OCI-LY7 (cell line): ENCODE results near the gene PARVB. TPM values are rescaled to one million over a fixed set of nuclear protein-coding genes. Genes with fewer than 3 reads are reported as not detected.

Source experiments
- BruUV-seq: library from RNA; stranded (reverse); fragments of 400-500 nt; replicated peaks from 2 replicates; lab custom pipeline; 2021; lab: Mats Ljungman, UMichigan
- CTCF ChIA-PET: fragments of 300-600 bp; sonication (Branson Sonifier 250); formaldehyde crosslinking; loops from one replicate; lab custom pipeline; 2022; ENCODE audit warnings: antibody characterized with exemption; ENCODE audit not compliant: unreplicated experiment; lab: Charles Lee
- POLR2A ChIA-PET: fragments of 300-600 bp; sonication (Branson Sonifier 250); formaldehyde crosslinking; loops from one replicate; lab custom pipeline; 2022; ENCODE audit warnings: antibody characterized with exemption; lab: Charles Lee
- DNase-seq: peaks from one replicate; pipeline ENCODE4 v3.0.0-alpha.2; 2015; ENCODE audit warnings: low spot score
- H2AFZ ChIP-seq: fragments of 200-600 bp; sonication (generic), shearing (Covaris generic); 2 replicates; pipeline ENCODE4 v1.6.1; 2014; ENCODE audit warnings: mild to moderate bottlenecking, antibody characterized with exemption, low read length, moderate library complexity
- H3K27ac ChIP-seq: fragments of 200-600 bp; sonication (generic); 2 replicates; pipeline ENCODE4 v1.5.1; 2014; ENCODE audit warnings: mixed run types, low read depth, mild to moderate bottlenecking, moderate library complexity, low read length, inconsistent platforms; ENCODE audit not compliant: poor library complexity, severe bottlenecking
- H3K36me3 ChIP-seq: fragments of 200-600 bp; sonication (generic); 2 replicates; pipeline ENCODE4 v1.6.1; 2014; ENCODE audit warnings: mild to moderate bottlenecking, antibody characterized with exemption, low read length, moderate library complexity, mixed read lengths; ENCODE audit not compliant: insufficient read depth
- H3K4me1 ChIP-seq: fragments of 200-600 bp; sonication (generic); 2 replicates; pipeline ENCODE4 v1.5.1; 2014; ENCODE audit warnings: mild to moderate bottlenecking, low read length; ENCODE audit not compliant: insufficient read depth, poor library complexity, severe bottlenecking
- H3K4me2 ChIP-seq: fragments of 200-600 bp; sonication (generic); 2 replicates; pipeline ENCODE4 v1.6.1; 2014; ENCODE audit warnings: mild to moderate bottlenecking, low read length
- H3K4me3 ChIP-seq: fragments of 200-600 bp; sonication (generic); 2 replicates; pipeline ENCODE4 v1.5.1; 2014; ENCODE audit warnings: mild to moderate bottlenecking, low read depth, low read length; ENCODE audit not compliant: poor library complexity, severe bottlenecking
- H3K79me2 ChIP-seq: fragments of 200-600 bp; sonication (generic); 2 replicates; pipeline ENCODE4 v1.6.1; 2016; ENCODE audit warnings: low read depth, mild to moderate bottlenecking, low read length, moderate library complexity, mixed read lengths; ENCODE audit not compliant: insufficient read depth
- H3K9me2 ChIP-seq: fragments of 200-600 bp; sonication (generic); 2 replicates; pipeline ENCODE4 v1.6.1; 2016; ENCODE audit warnings: mild to moderate bottlenecking, low read length, mixed read lengths; ENCODE audit not compliant: insufficient read depth
- H3K9me3 ChIP-seq: fragments of 200-600 bp; sonication (generic); 2 replicates; pipeline ENCODE4 v1.6.1; 2014; ENCODE audit warnings: mild to moderate bottlenecking, mixed run types, low read length, mixed read lengths
- H4K20me1 ChIP-seq: fragments of 200-600 bp; sonication (generic); 2 replicates; pipeline ENCODE4 v1.6.1; 2014; ENCODE audit warnings: mild to moderate bottlenecking, antibody characterized with exemption, low read length, moderate library complexity, mixed read lengths; ENCODE audit not compliant: insufficient read depth
- EZH2phosphoT487 ChIP-seq: fragments of 200-600 bp; sonication (generic); IDR thresholded peaks from 2 replicates; pipeline ENCODE4 v1.6.1; 2018; ENCODE audit warnings: low read depth, borderline replicate concordance, mild to moderate bottlenecking, mixed run types, antibody characterized with exemption, low read length, moderate library complexity, mixed read lengths
- intact Hi-C: fragments of 100-400 bp; cut with micrococcal nuclease; formaldehyde crosslinking; loops from one replicate; pipeline ENCODE4 v1.10.0; 2022; ENCODE audit not compliant: unreplicated experiment
- total RNA-seq, 2 experiments: library from RNA; depleted of rRNA in 1 of 2; stranded (reverse); fragments of >200 nt in 1 of 2; shearing (Covaris generic) in 1 of 2; gene quantifications; 2 replicates each; pipeline ENCODE4 v1.2.3, GENCODE V29; 2014 to 2022
- TF ChIP-seq, protein P1 (sequence below): fragments of 200-600 bp; sonication (generic); conservative IDR thresholded peaks from 2 replicates; pipeline ENCODE4 v1.5.1; 2014; ENCODE audit warnings: mild to moderate bottlenecking, antibody characterized with exemption, low read length, moderate library complexity, mixed read lengths

The PARVB gene
- total RNA-seq, 2 experiments from 2014 or later = 0.34 TPM; not detected in 1

- no peaks in the 10 kb centered on the region for H3K79me2 ChIP-seq
- TF ChIP-seq EZH2phosphoT487 = no peak
- TF ChIP-seq, protein P1, sequence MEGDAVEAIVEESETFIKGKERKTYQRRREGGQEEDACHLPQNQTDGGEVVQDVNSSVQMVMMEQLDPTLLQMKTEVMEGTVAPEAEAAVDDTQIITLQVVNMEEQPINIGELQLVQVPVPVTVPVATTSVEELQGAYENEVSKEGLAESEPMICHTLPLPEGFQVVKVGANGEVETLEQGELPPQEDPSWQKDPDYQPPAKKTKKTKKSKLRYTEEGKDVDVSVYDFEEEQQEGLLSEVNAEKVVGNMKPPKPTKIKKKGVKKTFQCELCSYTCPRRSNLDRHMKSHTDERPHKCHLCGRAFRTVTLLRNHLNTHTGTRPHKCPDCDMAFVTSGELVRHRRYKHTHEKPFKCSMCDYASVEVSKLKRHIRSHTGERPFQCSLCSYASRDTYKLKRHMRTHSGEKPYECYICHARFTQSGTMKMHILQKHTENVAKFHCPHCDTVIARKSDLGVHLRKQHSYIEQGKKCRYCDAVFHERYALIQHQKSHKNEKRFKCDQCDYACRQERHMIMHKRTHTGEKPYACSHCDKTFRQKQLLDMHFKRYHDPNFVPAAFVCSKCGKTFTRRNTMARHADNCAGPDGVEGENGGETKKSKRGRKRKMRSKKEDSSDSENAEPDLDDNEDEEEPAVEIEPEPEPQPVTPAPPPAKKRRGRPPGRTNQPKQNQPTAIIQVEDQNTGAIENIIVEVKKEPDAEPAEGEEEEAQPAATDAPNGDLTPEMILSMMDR = no peak
- DNase-seq = no peak
- CTCF ChIA-PET = no interaction called here
- no peak overlapping the region for H3K27ac ChIP-seq
- H4K20me1 ChIP-seq = no peaks in the 10 kb centered on the region
- no peaks in the 10 kb centered on the region for H3K9me2 ChIP-seq
- H3K4me2 ChIP-seq = no peak overlapping the region
- no TSS peak for BruUV-seq
- POLR2A ChIA-PET = interaction anchor here (0.6 kb wide), 1 partner anchor 244 kb away, joined by 3 read pairs; no protein-coding TSS in a partner anchor
- intact Hi-C loops = no loop called here
- no peak overlapping the region for H3K4me3 ChIP-seq
- peaks cover 17% of the 10 kb centered on the region for H3K4me1 ChIP-seq
- no peaks in the 10 kb centered on the region for H3K36me3 ChIP-seq
- H2AFZ ChIP-seq = no peak overlapping the region
- H3K9me3 ChIP-seq = no peaks in the 10 kb centered on the region
These were observed 178.2 kb downstream of the PARVB start for GRCh38 chr22:44202261-44202789.

DNA sequence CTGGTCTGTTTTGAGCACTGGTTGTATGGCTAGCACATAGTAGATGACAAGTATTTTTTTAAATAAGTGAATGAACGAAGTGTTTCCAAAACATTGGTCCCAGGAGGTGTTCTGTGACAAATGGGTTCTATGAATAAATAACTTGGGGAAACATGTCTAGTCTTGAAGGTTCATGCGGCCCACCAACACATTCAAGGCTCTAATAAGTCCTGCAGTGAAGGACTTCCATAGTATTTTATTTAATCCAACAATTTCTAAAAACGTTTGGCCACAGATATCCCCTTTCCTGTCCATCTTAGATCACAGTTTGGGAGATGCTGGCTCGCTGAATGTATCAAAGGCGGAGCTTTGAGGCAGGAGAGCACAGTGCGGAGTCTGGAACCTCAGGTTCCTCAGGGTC is 179.1 kb downstream of the PARVB start:
- H3K9me2 ChIP-seq = no peaks in the 10 kb centered on the region
- no peaks in the 10 kb centered on the region for H3K36me3 ChIP-seq
- BruUV-seq = no TSS peak
- no peaks in the 10 kb centered on the region for H3K79me2 ChIP-seq
- no peak for DNase-seq
- H3K27ac ChIP-seq = no peak overlapping the region
- no peaks in the 10 kb centered on the region for H4K20me1 ChIP-seq
- TF ChIP-seq, protein P1 = no peak
- no peak for TF ChIP-seq EZH2phosphoT487
- peaks cover 17% of the 10 kb centered on the region for H3K4me1 ChIP-seq
- no peaks in the 10 kb centered on the region for H3K9me3 ChIP-seq
- H3K4me2 ChIP-seq = no peak overlapping the region
- H3K4me3 ChIP-seq = no peak overlapping the region
- CTCF ChIA-PET = no interaction called here
- POLR2A ChIA-PET = no interaction called here
- intact Hi-C loops = no loop called here
- no peak overlapping the region for H2AFZ ChIP-seq

- no peaks in the 10 kb centered on the region for H3K9me2 ChIP-seq
- peak; percentile 77 for DNase-seq
- TF ChIP-seq, protein P1 = no peak
- TF ChIP-seq EZH2phosphoT487 = no peak
- no peaks in the 10 kb centered on the region for H3K9me3 ChIP-seq
- ChIA-PET POLR2A (interaction anchor here (0.5 to 1.0 kb wide), 3 partner anchors 10 to 753 kb away, joined by 3 read pairs; no protein-coding TSS in a partner anchor), CTCF (interaction anchor here (1.0 kb wide), 1 partner anchor 9 kb away, joined by 4 read pairs; no protein-coding TSS in a partner anchor)
- H2AFZ ChIP-seq = no peak overlapping the region
- H4K20me1 ChIP-seq = no peaks in the 10 kb centered on the region
- BruUV-seq = no TSS peak
- no peak overlapping the region for H3K4me3 ChIP-seq
- H3K36me3 ChIP-seq = no peaks in the 10 kb centered on the region
- no peak overlapping the region for H3K27ac ChIP-seq
- intact Hi-C loops = no loop called here
- peaks cover 17% of the 10 kb centered on the region for H3K4me1 ChIP-seq
- no peaks in the 10 kb centered on the region for H3K79me2 ChIP-seq
- peak overlapping the region; percentile 49 for H3K4me2 ChIP-seq
These were observed 180.8 kb downstream of the PARVB start for GRCh38 chr22:44204739-44205515.
